HTERT RPE-1 (cell line): Measurements from ENCODE around the gene AP1AR.

Source experiments
- in situ Hi-C: fragments of 300-500 bp; cut with MboI; formaldehyde crosslinking; loops from 4 replicates; pipeline ENCODE4 v1.14.3; 2020; ENCODE audit warnings: low sequenced_read_pairs

The AP1AR gene

GRCh38 chr4:112219826-112220366, 11.7 kb upstream of the AP1AR start:
- in situ Hi-C loops = no loop called here

- in situ Hi-C loops = no loop called here
Observed at GRCh38 chr4:112222219-112222955, 9.2 kb upstream of the AP1AR start.

DNA sequence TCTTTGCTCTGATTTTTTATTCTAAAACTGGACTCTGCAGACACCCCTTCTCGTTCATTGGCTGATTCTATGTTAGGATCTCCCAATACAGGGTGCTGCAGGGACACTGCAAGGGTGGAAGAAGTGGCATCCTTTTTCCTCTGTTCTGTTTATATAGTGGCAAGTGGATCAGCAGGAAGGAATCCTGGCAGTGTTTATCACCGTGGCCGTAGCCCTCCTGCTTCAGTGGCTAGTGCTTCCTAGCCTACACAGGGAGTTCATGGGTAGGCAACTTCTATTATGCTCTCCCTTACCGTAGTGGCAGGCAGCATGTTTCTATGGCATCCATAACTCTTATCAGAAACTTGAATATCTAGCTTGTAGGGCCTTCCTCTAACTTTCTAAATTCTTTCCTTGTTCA, 6.4 kb upstream of the AP1AR start:
- in situ Hi-C loops = no loop called here

DNA sequence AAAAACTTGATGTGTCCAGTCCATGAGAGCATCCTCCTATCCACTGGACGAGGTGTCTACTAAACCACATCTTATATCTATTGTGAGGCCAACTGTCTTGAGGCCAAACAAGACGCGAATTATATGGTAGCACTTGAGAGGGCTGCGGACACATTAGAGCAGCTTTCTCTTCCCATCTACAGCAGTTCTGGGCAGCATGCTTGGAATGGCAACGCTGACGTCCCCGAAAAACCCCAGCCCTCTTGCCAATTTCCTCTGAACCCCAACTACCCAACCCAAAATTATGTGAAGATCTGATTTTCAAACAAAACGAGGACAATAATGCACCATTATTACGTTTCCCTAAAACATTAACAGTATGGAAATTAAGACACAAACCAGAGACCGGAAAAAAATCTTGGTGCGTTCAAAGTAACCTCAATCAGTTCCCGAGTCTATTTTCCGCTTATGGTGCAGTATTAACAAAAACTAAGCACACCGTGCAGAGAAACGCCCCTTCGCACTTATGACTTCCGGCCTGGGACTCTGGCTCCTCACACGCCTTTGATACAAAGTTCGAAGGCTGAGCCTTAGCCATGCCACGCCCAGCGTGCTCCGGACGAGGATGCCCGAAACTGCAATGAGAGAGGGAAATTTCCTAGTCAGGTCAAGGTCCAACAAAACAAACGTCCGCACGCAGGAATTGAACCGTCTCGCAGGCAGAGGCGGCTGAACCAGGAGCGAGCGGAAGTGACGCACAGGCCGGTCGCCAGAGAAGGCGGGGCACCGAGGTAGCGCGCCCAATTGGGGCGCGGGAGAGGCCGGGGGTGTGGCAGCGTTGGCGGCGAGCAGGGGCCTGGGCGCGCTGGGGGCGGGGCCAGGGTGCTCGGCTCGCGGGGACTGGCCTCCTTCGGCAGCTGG, 458 bp upstream of the AP1AR start:
- in situ Hi-C loops = no loop called here

DNA sequence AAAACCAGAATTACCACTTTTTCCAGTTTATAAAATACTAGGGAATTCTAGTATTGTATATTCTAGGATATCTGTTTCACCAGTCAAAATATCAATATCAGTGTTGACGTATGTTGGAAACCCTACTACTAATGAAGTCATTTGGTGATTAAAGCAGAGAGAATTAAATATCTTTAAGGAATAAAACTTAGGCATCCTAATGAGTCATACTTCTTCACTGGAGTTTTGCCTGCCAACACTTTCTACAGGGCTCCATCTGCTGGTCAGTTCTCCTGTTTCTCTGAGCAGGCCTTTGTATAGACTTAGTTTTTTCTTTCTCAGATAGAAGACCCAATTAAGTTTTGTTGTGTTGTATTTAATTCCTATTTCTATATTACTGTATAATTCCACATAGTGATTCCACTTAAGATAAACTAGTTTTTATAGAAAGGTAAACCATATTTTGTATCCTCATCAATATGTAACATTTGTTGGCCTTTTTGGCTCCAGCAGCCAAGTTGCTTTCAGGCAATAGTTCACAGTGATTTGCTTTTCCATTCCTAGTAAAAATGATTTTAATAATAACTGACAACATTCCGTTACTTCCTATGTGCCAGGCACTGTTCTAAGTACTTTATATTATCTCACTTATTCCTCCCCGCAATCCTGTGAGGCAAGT, 3.5 kb downstream of the AP1AR start:
- in situ Hi-C loops = no loop called here

- in situ Hi-C loops = no loop called here
Observed at GRCh38 chr4:112236040-112236439, 4.5 kb downstream of the AP1AR start.

DNA sequence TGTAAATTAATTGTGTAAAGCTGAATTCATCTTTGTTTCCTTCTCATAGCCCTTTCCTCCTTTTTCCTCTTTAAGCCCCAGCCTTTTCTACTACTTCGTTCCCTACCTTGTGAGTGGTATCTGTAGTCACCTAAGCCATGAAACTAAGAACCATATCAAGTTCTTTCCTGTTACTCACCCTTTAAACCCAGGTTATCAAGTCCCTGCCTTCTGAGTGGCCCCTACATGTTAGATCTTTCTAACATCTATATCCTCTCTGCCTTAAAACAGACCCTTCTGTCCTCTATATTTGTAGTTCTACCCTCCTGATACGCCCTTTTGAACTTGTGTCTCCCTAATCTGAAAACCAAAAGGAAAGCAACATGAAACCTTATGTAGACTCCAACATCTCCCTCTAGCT, 7.2 kb downstream of the AP1AR start:
- in situ Hi-C loops = no loop called here

- in situ Hi-C loops = no loop called here
Observed at GRCh38 chr4:112245383-112245782, 13.8 kb downstream of the AP1AR start.

- in situ Hi-C loops = no loop called here
Observed at GRCh38 chr4:112247021-112247420, 15.4 kb downstream of the AP1AR start.

DNA sequence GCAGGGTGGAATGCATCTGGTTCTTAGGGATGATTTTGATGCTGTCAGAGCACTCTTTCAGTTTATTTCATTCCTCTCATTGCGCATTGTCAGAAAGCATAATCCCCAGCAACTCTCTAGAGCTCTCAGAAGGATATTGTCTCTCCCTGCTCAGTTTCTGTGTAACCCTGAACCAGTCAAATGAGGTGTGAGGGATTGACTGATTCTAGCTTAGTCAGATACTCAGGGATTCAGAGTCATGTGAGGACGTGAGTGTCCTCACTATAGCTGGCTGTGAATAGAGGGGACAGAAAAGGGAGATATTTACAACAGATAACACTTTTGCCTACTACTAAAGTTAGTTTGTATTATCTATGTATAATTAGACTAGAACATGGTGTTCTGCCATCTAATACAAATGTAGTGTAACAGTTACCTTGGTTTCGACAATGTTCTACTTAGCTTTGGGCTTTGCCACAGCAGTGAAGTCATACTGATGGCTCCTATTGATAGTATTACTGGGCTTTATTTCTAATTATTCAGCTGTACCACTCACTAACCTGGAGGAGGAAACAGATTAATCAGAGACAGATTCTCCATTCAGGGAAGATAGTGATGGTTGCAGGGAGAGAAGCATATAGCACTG, 19.5 kb downstream of the AP1AR start:
- in situ Hi-C loops = no loop called here

GRCh38 chr4:112252234-112252633, 20.6 kb downstream of the AP1AR start:
- in situ Hi-C loops = no loop called here

DNA sequence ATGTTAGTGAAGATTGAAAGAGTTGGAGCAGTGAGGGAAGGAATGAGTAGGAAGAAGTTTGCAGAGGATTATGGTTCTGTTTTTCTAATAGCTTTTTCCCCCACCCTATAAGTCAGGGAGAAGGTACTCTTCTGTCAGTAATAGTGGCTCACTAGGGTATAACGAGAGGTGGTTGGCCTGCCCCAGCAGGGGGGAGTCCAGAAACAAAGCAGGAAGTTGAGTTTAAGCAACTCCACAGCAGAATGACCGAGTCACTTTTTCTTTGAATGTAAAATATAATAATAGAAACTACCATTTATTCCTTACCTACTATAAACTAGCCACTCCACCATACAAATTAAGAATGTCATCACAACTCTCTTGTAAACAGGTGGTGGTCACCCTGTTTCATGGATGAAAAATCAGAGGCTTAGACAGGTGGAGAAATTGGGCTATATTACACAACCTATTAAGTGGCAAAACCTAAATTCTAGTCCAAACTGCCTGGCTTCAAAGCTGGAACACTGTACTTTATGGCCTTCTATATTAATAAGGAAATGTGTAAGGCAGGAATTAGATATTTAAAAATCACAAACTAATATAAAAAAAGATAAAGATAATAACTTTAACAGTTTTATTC, 21.9 kb downstream of the AP1AR start:
- in situ Hi-C loops = no loop called here

DNA sequence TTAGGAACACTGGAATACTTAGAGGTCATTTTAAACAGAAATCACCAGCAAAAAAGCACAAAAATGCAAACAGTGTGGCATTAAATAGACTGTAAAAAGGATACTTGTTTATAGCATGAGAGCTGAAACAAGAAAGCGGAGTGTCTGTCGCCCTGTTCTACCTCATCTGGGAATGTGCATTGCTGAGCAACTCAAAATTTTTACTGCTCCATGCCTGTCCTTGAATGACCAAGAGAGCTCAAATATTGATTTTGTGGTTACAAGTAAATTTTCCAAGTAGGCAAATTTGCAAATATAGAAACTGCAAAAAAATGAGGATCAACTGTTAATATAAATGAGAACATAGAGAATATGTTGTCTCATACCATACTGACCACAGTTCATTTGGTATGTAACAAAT, 25.5 kb downstream of the AP1AR start:
- in situ Hi-C loops = no loop called here

DNA sequence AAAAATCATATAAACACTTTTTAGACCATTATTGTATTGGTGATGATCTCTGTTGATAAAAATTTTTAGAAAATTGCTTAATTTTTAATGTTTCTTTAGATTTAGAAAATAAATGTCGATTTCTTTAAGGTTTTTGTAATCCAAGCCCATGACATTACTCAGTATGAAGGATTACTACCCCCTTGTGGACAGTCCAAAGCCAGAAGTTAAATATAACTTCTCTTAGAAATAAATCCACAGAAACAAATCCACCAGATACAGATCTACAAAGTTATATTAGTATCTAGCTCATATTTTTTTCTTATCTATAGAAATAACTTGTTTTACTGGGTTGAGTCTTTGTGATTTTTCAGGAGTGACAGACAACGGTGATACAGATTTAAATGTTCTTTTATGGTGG, 35.2 kb downstream of the AP1AR start:
- in situ Hi-C loops = no loop called here

DNA sequence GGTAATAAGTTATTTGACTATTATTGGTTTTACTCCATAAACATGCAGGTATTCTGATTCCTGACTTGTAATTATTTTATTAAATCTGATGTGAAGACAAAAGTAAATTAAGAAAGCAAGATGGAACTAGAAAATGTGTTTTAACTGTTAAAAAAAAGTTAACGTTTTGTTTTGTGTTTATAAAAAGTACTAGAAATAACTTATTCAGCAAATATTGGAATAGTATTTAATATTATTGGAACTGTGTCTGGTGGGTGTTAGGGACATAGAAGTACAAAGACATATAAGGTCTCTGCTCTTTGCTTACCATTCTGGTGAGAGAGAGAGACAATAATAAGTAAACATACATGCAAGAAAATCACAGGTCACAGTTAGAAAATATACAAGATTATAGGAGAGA, 38.5 kb downstream of the AP1AR start:
- in situ Hi-C loops = no loop called here

- in situ Hi-C loops = no loop called here
Observed at GRCh38 chr4:112270640-112271421, 39.2 kb downstream of the AP1AR start.

GRCh38 chr4:112272292-112272691, 40.7 kb downstream of the AP1AR start:
- in situ Hi-C loops = no loop called here

GRCh38 chr4:112274959-112275358, 43.4 kb downstream of the AP1AR start:
- in situ Hi-C loops = no loop called here

DNA sequence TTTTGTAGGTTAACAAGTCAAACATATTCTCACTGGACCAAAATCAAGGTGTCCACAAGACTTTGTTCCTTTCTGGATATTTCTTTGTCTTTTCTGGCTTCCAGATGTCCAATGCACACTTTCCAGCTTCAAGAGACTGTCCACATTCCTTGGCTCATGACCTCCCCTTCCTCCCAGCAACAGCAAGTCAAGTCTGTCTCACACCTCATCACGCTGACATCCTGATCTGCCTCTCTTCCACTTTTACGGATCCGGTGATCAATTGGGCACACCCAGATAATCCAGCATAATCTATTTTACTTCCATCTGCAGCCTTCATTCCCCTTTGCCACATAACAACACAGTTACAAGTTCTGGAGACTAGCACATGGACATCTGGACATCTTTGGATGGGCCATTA, 44.5 kb downstream of the AP1AR start:
- in situ Hi-C loops = no loop called here

DNA sequence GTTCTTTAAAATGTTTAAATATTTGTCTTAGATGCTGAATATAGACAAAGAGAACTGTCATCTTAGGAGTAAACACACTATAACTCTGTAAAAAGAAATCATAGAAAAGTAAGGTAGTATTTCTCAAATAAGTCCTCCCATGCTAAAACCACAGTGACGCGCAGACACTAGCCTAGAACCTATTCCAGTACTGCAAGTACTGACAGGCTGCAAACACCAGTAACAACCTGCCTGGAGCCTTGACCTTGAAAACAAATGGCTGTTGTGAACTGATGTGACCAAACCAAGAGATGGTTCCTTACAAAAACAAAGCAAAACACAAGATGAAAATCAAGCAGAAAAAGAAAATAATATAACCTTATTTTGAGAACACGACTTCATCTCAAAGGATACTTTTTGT, 45.6 kb downstream of the AP1AR start:
- in situ Hi-C loops = no loop called here
